AG04449 (cell line): ENCODE measurements around the gene USP35.
"Not testable (repeated sequence)": the region's sequence is repeated elsewhere in the genome, so short reads cannot be mapped to it uniquely, and the experiment has no call there.

Experiments
- CTCF ChIA-PET: fragments of 350-600 bp; formaldehyde crosslinking; extraction: SDS; loops from one replicate; lab custom pipeline; 2021; ENCODE audit warnings: antibody characterized with exemption; lab: Yijun Ruan, JAX
- POLR2A ChIA-PET: fragments of 400-600, 350-600 bp; formaldehyde crosslinking; extraction: SDS; loops from one replicate; lab custom pipeline; 2020; ENCODE audit warnings: antibody characterized with exemption, inconsistent platforms; lab: Yijun Ruan, JAX
- DNase-seq: peaks from one replicate; pipeline ENCODE4 v3.0.0-alpha.2; 2010; ENCODE audit warnings: low read depth, low spot score
- H3K4me3 ChIP-seq: 2 replicates; pipeline ENCODE4 v1.5.1; 2011; ENCODE audit warnings: low read depth, mild to moderate bottlenecking, control low read depth, low read length
- CTCF ChIP-seq: IDR thresholded peaks from one replicate; pipeline ENCODE4 v1.5.1; 2011; ENCODE audit warnings: mild to moderate bottlenecking, moderate library complexity, low read length, control low read depth, inconsistent platforms; ENCODE audit not compliant: insufficient read depth; ENCODE audit errors: missing control alignments

USP35 gene

GRCh38 chr11:78171951-78172350 is 16.8 kb upstream of the USP35 start:
- TF ChIP-seq CTCF, result no peak
- CTCF ChIA-PET, result interaction anchor here (1.6 kb wide), 1 partner anchor 392 kb away, joined by 6 read pairs; no protein-coding TSS in a partner anchor
- POLR2A ChIA-PET, result interaction anchor here (0.6 kb wide), 1 partner anchor 293 kb away, joined by 3 read pairs; no protein-coding TSS in a partner anchor
- H3K4me3 ChIP-seq, result no peak overlapping the region
- no peak for DNase-seq

GRCh38 chr11:78175862-78176261 is 12.9 kb upstream of the USP35 start:
- CTCF ChIA-PET, DNase-seq, H3K4me3 ChIP-seq, POLR2A ChIA-PET: not testable (repeated sequence)

GRCh38 chr11:78176605-78177141 is 12.0 kb upstream of the USP35 start:
- ChIA-PET POLR2A (no interaction called here), CTCF (no interaction called here)
- TF ChIP-seq CTCF, result no peak
- H3K4me3 ChIP-seq, result no peak overlapping the region
- no peak for DNase-seq

GRCh38 chr11:78177216-78177615 is 11.5 kb upstream of the USP35 start:
- CTCF ChIA-PET, result no interaction called here
- DNase-seq, result no peak
- H3K4me3 ChIP-seq, result no peak overlapping the region
- no peak for TF ChIP-seq CTCF
- POLR2A ChIA-PET, result no interaction called here

GRCh38 chr11:78179459-78180071 is 9.2 kb upstream of the USP35 start:
- ChIA-PET CTCF (interaction anchor here (0.6 kb wide), 1 partner anchor 385 kb away, joined by 3 read pairs; no protein-coding TSS in a partner anchor), POLR2A (no interaction called here)
- no peak for TF ChIP-seq CTCF
- DNase-seq, result no peak
- H3K4me3 ChIP-seq, result no peak overlapping the region

GRCh38 chr11:78180751-78181150 is 8.0 kb upstream of the USP35 start:
- ChIA-PET POLR2A (no interaction called here), CTCF (no interaction called here)
- H3K4me3 ChIP-seq, result no peak overlapping the region
- DNase-seq, result no peak
- no peak for TF ChIP-seq CTCF

- CTCF ChIA-PET, result no interaction called here
- TF ChIP-seq CTCF, result no peak
These were observed 7.5 kb upstream of the USP35 start for GRCh38 chr11:78181185-78181584.

More at GRCh38 chr11:78181185-78181584, 7.5 kb upstream of the USP35 start:
- H3K4me3 ChIP-seq, result no peak overlapping the region
- POLR2A ChIA-PET, result no interaction called here
- no peak for DNase-seq
